H1 (cell line): ENCODE results near the gene C9orf152. TPM values are rescaled to one million over a fixed set of nuclear protein-coding genes. Genes with fewer than 3 reads are reported as not detected.

Experiments used
- ASH2L ChIP-seq: fragments of 200-600, 300-600 bp; sonication (generic); IDR thresholded peaks from one replicate; pipeline ENCODE4 v1.7.1; 2017; ENCODE audit warnings: low read length
- ATF3 ChIP-seq: IDR thresholded peaks from 2 replicates; pipeline ENCODE4 v1.6.1; 2011; ENCODE audit warnings: low read depth, mild to moderate bottlenecking, low read length; ENCODE audit not compliant: insufficient read depth
- CBX5 ChIP-seq: fragments of 300-800, 300-1000 bp; sonication (generic); IDR thresholded peaks from 2 replicates; pipeline ENCODE4 v1.7.1; 2016; ENCODE audit warnings: antibody characterized with exemption, low read length, low read depth
- MAX ChIP-seq: IDR thresholded peaks from 2 replicates; pipeline ENCODE4 v1.6.1; 2012; ENCODE audit warnings: inconsistent platforms
- PHF8 ChIP-seq: fragments of 200-600 bp; sonication (generic); conservative IDR thresholded peaks from 2 replicates; pipeline ENCODE4 v1.7.1; 2012; ENCODE audit warnings: low read depth, mild to moderate bottlenecking, inconsistent platforms, low read length, moderate library complexity
- POLR2AphosphoS5 ChIP-seq: IDR thresholded peaks from 2 replicates; pipeline ENCODE4 v1.6.1; 2011; ENCODE audit warnings: low read depth, low read length
- RAD21 ChIP-seq, 2 experiments: IDR thresholded peaks in 1 of 2; conservative IDR thresholded peaks in 1 of 2; 2 replicates each; pipeline ENCODE4 v1.6.1; 2011; ENCODE audit warnings: low read depth in 2 of 2, low read length in 2 of 2, improper control_type of control experiment in 1 of 2, inconsistent platforms in 1 of 2, mild to moderate bottlenecking in 1 of 2, moderate library complexity in 1 of 2
- SIRT6 ChIP-seq: IDR thresholded peaks from one replicate; pipeline ENCODE4 v1.7.1; 2012; ENCODE audit warnings: low read length, inconsistent platforms
- TBP ChIP-seq: IDR thresholded peaks from 2 replicates; pipeline ENCODE4 v1.6.1; 2011; ENCODE audit warnings: low read depth, low read length, improper control_type of control experiment
- polyA plus RNA-seq, 7 experiments: library from polyadenylated mRNA; depleted of rRNA in 3 of 7; stranded (reverse) in 5 of 7; unstranded in 2 of 7; fragments of >200 nt in 5 of 7; fragments of 200-250 nt in 2 of 7; gene quantifications; 1 replicate in 5 of 7; 2 replicates in 1 of 7; 4 replicates in 1 of 7; pipeline versions ENCODE4 v1.2.1 to v1.2.3, GENCODE V29; 2011 to 2013; ENCODE audit warnings: missing spikeins in 2 of 7, mixed read lengths in 2 of 7
- total RNA-seq: library from RNA; stranded (reverse); fragmentation: NEBNext Ultra II Directional; extraction: Animal tissue kit (Norgen Biotek cat#: 25700); gene quantifications from 2 replicates; pipeline ENCODE4 v1.2.1, GENCODE V29; 2021

C9orf152 gene
- total and polyA plus RNA-seq, 2 of the 8 experiments (the other 6 are each of a cell fraction or from before 2014, with no cell fraction given), result not detected

GRCh38 chr9:110214586-110215355 lies 6.8 kb upstream of the C9orf152 start (continued):
- TF ChIP-seq ASH2L, result no peak
- no peak for TF ChIP-seq PHF8
- no peak for TF ChIP-seq ATF3
- TF ChIP-seq TBP, result no peak
- no peak for TF ChIP-seq SIRT6
- no peak for TF ChIP-seq MAX
- TF ChIP-seq CBX5, result no peak
- no peak for TF ChIP-seq RAD21 (IDR thresholded peaks at IDR 0.05 in 1 of 2, conservative IDR thresholded peaks at IDR 0.05 in 1 of 2; ENCODE audit: low read depth in 2 of 2, low read length in 2 of 2)
- no peak for TF ChIP-seq POLR2AphosphoS5
